HFF-Myc (cell line): ENCODE measurements around the gene TUBB4A.
A peak's percentile ranks its signal among the peaks of the same experiment; 100 is the strongest.
"Not testable (repeated sequence)": the region's sequence is repeated elsewhere in the genome, so short reads cannot be mapped to it uniquely, and the experiment has no call there.

Experiments
- DNase-seq: peaks from one replicate; pipeline ENCODE4 v3.0.0-alpha.2; 2011; ENCODE audit warnings: low read depth; ENCODE audit errors: extremely low read depth
- H3K4me3 ChIP-seq: replicated peaks from 2 replicates; pipeline ENCODE4 v1.5.1; 2011; ENCODE audit warnings: low read depth, mild to moderate bottlenecking, control low read depth, low read length
- CTCF ChIP-seq: IDR thresholded peaks from 2 replicates; pipeline ENCODE4 v1.5.1; 2012; ENCODE audit warnings: mild to moderate bottlenecking, low read depth, low read length, control low read depth; ENCODE audit errors: missing control alignments

The TUBB4A gene

GRCh38 chr19:6516018-6516658 is 14.0 kb upstream of the TUBB4A start:
- TF ChIP-seq CTCF, result no peak
- peak; percentile 70 for DNase-seq
- peak overlapping the region; percentile 57 for H3K4me3 ChIP-seq

GRCh38 chr19:6514926-6515544 is 12.9 kb upstream of the TUBB4A start:
- TF ChIP-seq CTCF, result no peak
- DNase-seq, result no peak
- H3K4me3 ChIP-seq, result no peak overlapping the region

GRCh38 chr19:6514089-6514488 is 12.0 kb upstream of the TUBB4A start:
- no peak overlapping the region for H3K4me3 ChIP-seq
- no peak for DNase-seq
- no peak for TF ChIP-seq CTCF

- no peak for TF ChIP-seq CTCF
- DNase-seq, result no peak
- H3K4me3 ChIP-seq, result no peak overlapping the region
These were observed 8.5 kb upstream of the TUBB4A start for GRCh38 chr19:6510618-6511017.

- TF ChIP-seq CTCF, result no peak
- no peak overlapping the region for H3K4me3 ChIP-seq
- DNase-seq, result no peak
These were observed 7.2 kb upstream of the TUBB4A start for GRCh38 chr19:6509118-6509971.

GRCh38 chr19:6508028-6508771 is 6.1 kb upstream of the TUBB4A start:
- not testable (repeated sequence) for DNase-seq, H3K4me3 ChIP-seq
